Fibroblast of the conjunctiva (primary cell): ENCODE results near the gene WDR90.

Experiments used
- DNase-seq: peaks from one replicate; pipeline ENCODE4 v3.0.0-alpha.2; 2010; ENCODE audit warnings: low read depth

The WDR90 gene

GRCh38 chr16:638836-639235 lies 10.3 kb upstream of the WDR90 start:
- DNase-seq = no peak

GRCh38 chr16:640614-641013 lies 8.6 kb upstream of the WDR90 start:
- no peak for DNase-seq

- DNase-seq = peak; percentile 52
These were observed 7.6 kb upstream of the WDR90 start, which contains the start of gene MCRIP2 for GRCh38 chr16:641326-642188. MCRIP2 (plus strand) TSS chr16:641828; CDS start chr16:641992, 164 bp downstream.

- no peak for DNase-seq
These were observed 6.7 kb upstream of the WDR90 start for GRCh38 chr16:642189-643049.

- DNase-seq = no peak
These were observed 6.2 kb upstream of the WDR90 start for GRCh38 chr16:643050-643368.

- DNase-seq = no peak
These were observed 4.6 kb upstream of the WDR90 start for GRCh38 chr16:644556-644955.

GRCh38 chr16:645852-646678 lies 3.1 kb upstream of the WDR90 start:
- DNase-seq = no peak

GRCh38 chr16:646679-647172 lies 2.4 kb upstream of the WDR90 start:
- no peak for DNase-seq

- DNase-seq = no peak
These were observed 1.8 kb upstream of the WDR90 start for GRCh38 chr16:647173-647902.

- no peak for DNase-seq
These were observed 939 bp upstream of the WDR90 start for GRCh38 chr16:648071-648780.

GRCh38 chr16:649631-650030 lies 466 bp downstream of the WDR90 start:
- no peak for DNase-seq

GRCh38 chr16:651844-652243 lies 2.7 kb downstream of the WDR90 start:
- DNase-seq = no peak

- no peak for DNase-seq
These were observed 3.5 kb downstream of the WDR90 start for GRCh38 chr16:652454-653305.

GRCh38 chr16:654034-654433 lies 4.9 kb downstream of the WDR90 start:
- no peak for DNase-seq

GRCh38 chr16:657487-657886 lies 8.3 kb downstream of the WDR90 start:
- DNase-seq = no peak

GRCh38 chr16:658679-659571 lies 9.8 kb downstream of the WDR90 start:
- DNase-seq = no peak

GRCh38 chr16:659618-660017 lies 10.5 kb downstream of the WDR90 start:
- no peak for DNase-seq

- DNase-seq = no peak
These were observed 10.9 kb downstream of the WDR90 start for GRCh38 chr16:660132-660458.
